ENCODE data around the gene SSC5D. TPM values are rescaled to one million over a fixed set of nuclear protein-coding genes. Genes with fewer than 3 reads are reported as not detected.

Gene SSC5D
- total and polyA plus RNA-seq, 10 of the 15 experiments (the other 5 are each of a cell fraction or from before 2014, with no cell fraction given): 0.03 to 0.13 (median 0.05) TPM; not detected in 4

- TF ChIP-seq SMARCA5 (IDR thresholded peaks at IDR 0.05) (no peak), NR2C2 (IDR thresholded peaks at IDR 0.05; ENCODE audit: borderline replicate concordance, control insufficient read depth, insufficient read length, low read depth) (no peak), WRNIP1 (IDR thresholded peaks at IDR 0.05; ENCODE audit: borderline replicate concordance, low read depth, low read length) (no peak), NFYB (IDR thresholded peaks at IDR 0.05; ENCODE audit: insufficient read depth, low read depth, low read length) (no peak), NFXL1 (IDR thresholded peaks at IDR 0.05; ENCODE audit: borderline replicate concordance) (no peak)
- TF ChIP-seq, protein P1, sequence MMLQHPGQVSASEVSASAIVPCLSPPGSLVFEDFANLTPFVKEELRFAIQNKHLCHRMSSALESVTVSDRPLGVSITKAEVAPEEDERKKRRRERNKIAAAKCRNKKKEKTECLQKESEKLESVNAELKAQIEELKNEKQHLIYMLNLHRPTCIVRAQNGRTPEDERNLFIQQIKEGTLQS (IDR thresholded peaks at IDR 0.05; ENCODE audit: borderline replicate concordance, extremely low read depth, low read depth, low read length): no peak
These were observed 912 bp downstream of the SSC5D start (continued) for GRCh38 chr19:55488986-55489710.

GRCh38 chr19:55489711-55490477 is 1.7 kb downstream of the SSC5D start:
- no peak for ATAC-seq
- no peaks in the 10 kb centered on the region; the same call in 1 of the 2 replicates for H3K79me2 ChIP-seq (ENCODE audit: control insufficient read depth, insufficient read depth, low read length)
- H4K20me1 ChIP-seq (ENCODE audit: control insufficient read depth, insufficient read depth): no peaks in the 10 kb centered on the region
- no peak overlapping the region for H2AFZ ChIP-seq (ENCODE audit: control insufficient read depth, low read depth, low read length)
- H3K4me1 ChIP-seq (ENCODE audit: control insufficient read depth, insufficient read depth, low read length): no peaks in the 10 kb centered on the region; the same call in 1 of the 2 replicates
- POLR2A ChIA-PET: interaction anchor here (0.5 to 1.1 kb wide), 2 partner anchors 9 to 275 kb away, joined by 3 to 5 read pairs; no protein-coding TSS in a partner anchor
- no peaks in the 10 kb centered on the region for H3K36me3 ChIP-seq (ENCODE audit: control insufficient read depth in 2 of 2, insufficient read depth in 2 of 2, low read length in 1 of 2)
- H3K4me3 ChIP-seq: no peak overlapping the region
- no peak overlapping the region for H3K27ac ChIP-seq (ENCODE audit: control insufficient read depth, insufficient read depth)
- H3K27me3 ChIP-seq (replicated peaks in 1 of 2; ENCODE audit: control insufficient read depth in 2 of 2, insufficient read depth in 2 of 2, low read length in 1 of 2): no peaks in the 10 kb centered on the region; a peak in 1 of 4 replicates
- WGBS (ENCODE audit: insufficient coverage, insufficient replicate concordance, low lambda C conversion rate, missing lambda C conversion rate): 21% methylated on average over 17 of the region's 21 CpGs
- CTCF ChIA-PET: interaction anchor here (2.5 to 3.4 kb wide), 2 partner anchors 14 to 15 kb away, joined by 9 to 22 read pairs; no protein-coding TSS in a partner anchor
- DNase-seq (ENCODE audit: low read depth, low spot score): no peak
- no TSS peak for BruUV-seq (replicated peaks)
- intact Hi-C loops (cut with micrococcal nuclease; ENCODE audit: unreplicated experiment) (no loop called here), in situ Hi-C loops (cut with MboI) (no loop called here)
- H3K9ac ChIP-seq (ENCODE audit: control insufficient read depth, insufficient read depth, low read length): no peak overlapping the region
- no peak overlapping the region for H3K4me2 ChIP-seq (ENCODE audit: control insufficient read depth, insufficient read depth)
- FAIRE-seq: no peak
- H3K9me3 ChIP-seq (replicated peaks; ENCODE audit: control insufficient read depth, insufficient read depth, low read length): no peaks in the 10 kb centered on the region
- RAD21 ChIA-PET (ENCODE audit: unreplicated experiment): no interaction called here
- SMC1A ChIA-PET (ENCODE audit: uncharacterized antibody, unreplicated experiment): no interaction called here
- TF ChIP-seq, protein P2, sequence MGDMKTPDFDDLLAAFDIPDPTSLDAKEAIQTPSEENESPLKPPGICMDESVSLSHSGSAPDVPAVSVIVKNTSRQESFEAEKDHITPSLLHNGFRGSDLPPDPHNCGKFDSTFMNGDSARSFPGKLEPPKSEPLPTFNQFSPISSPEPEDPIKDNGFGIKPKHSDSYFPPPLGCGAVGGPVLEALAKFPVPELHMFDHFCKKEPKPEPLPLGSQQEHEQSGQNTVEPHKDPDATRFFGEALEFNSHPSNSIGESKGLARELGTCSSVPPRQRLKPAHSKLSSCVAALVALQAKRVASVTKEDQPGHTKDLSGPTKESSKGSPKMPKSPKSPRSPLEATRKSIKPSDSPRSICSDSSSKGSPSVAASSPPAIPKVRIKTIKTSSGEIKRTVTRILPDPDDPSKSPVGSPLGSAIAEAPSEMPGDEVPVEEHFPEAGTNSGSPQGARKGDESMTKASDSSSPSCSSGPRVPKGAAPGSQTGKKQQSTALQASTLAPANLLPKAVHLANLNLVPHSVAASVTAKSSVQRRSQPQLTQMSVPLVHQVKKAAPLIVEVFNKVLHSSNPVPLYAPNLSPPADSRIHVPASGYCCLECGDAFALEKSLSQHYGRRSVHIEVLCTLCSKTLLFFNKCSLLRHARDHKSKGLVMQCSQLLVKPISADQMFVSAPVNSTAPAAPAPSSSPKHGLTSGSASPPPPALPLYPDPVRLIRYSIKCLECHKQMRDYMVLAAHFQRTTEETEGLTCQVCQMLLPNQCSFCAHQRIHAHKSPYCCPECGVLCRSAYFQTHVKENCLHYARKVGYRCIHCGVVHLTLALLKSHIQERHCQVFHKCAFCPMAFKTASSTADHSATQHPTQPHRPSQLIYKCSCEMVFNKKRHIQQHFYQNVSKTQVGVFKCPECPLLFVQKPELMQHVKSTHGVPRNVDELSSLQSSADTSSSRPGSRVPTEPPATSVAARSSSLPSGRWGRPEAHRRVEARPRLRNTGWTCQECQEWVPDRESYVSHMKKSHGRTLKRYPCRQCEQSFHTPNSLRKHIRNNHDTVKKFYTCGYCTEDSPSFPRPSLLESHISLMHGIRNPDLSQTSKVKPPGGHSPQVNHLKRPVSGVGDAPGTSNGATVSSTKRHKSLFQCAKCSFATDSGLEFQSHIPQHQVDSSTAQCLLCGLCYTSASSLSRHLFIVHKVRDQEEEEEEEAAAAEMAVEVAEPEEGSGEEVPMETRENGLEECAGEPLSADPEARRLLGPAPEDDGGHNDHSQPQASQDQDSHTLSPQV (IDR thresholded peaks at IDR 0.05): no peak
- TF ChIP-seq RELA (IDR thresholded peaks at IDR 0.05; ENCODE audit: borderline replicate concordance, partially characterized antibody) (no peak), SMARCA5 (IDR thresholded peaks at IDR 0.05) (no peak), ZNF217 (IDR thresholded peaks at IDR 0.05) (no peak), JUND (IDR thresholded peaks at IDR 0.05; ENCODE audit: low read depth, low read length) (no peak), NR2F1 (conservative IDR thresholded peaks at IDR 0.05) (no peak)
- TF ChIP-seq, protein P3, sequence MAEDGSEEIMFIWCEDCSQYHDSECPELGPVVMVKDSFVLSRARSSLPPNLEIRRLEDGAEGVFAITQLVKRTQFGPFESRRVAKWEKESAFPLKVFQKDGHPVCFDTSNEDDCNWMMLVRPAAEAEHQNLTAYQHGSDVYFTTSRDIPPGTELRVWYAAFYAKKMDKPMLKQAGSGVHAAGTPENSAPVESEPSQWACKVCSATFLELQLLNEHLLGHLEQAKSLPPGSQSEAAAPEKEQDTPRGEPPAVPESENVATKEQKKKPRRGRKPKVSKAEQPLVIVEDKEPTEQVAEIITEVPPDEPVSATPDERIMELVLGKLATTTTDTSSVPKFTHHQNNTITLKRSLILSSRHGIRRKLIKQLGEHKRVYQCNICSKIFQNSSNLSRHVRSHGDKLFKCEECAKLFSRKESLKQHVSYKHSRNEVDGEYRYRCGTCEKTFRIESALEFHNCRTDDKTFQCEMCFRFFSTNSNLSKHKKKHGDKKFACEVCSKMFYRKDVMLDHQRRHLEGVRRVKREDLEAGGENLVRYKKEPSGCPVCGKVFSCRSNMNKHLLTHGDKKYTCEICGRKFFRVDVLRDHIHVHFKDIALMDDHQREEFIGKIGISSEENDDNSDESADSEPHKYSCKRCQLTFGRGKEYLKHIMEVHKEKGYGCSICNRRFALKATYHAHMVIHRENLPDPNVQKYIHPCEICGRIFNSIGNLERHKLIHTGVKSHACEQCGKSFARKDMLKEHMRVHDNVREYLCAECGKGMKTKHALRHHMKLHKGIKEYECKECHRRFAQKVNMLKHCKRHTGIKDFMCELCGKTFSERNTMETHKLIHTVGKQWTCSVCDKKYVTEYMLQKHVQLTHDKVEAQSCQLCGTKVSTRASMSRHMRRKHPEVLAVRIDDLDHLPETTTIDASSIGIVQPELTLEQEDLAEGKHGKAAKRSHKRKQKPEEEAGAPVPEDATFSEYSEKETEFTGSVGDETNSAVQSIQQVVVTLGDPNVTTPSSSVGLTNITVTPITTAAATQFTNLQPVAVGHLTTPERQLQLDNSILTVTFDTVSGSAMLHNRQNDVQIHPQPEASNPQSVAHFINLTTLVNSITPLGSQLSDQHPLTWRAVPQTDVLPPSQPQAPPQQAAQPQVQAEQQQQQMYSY (CRISPR knock-in tag; IDR thresholded peaks at IDR 0.05): no peak

All from GM12878 (cell line).